A673 (cell line): ENCODE results near the gene YEATS2. TPM values are rescaled to one million over a fixed set of nuclear protein-coding genes. Genes with fewer than 3 reads are reported as not detected.

Source experiments
- BruUV-seq: library from RNA; stranded (reverse); fragments of 400-500 nt; replicated peaks from 2 replicates; lab custom pipeline; 2021; lab: Mats Ljungman, UMichigan
- CTCF ChIA-PET: fragments of 300-600 bp; sonication (Branson Sonifier 250); formaldehyde crosslinking; loops from one replicate; lab custom pipeline; 2022; ENCODE audit warnings: antibody characterized with exemption; lab: Charles Lee
- POLR2A ChIA-PET: fragments of 300-600 bp; sonication (Branson Sonifier 250); formaldehyde crosslinking; loops from one replicate; lab custom pipeline; 2022; ENCODE audit warnings: antibody characterized with exemption; ENCODE audit not compliant: low non-redundant PET; lab: Charles Lee
- DNase-seq: peaks from one replicate; pipeline ENCODE4 v3.0.0-alpha.2; 2015; ENCODE audit warnings: low spot score
- H3K27ac ChIP-seq: fragments of 200-600 bp; sonication (generic); 2 replicates; pipeline ENCODE4 v1.5.1; 2016; ENCODE audit warnings: mixed run types, low read depth, mild to moderate bottlenecking, mixed read lengths, antibody characterized with exemption, low read length; ENCODE audit not compliant: poor library complexity, severe bottlenecking
- H3K27me3 ChIP-seq: fragments of 200-600 bp; sonication (generic); replicated peaks from 2 replicates; pipeline ENCODE4 v1.6.1; 2017; ENCODE audit warnings: mixed run types, low read depth, mild to moderate bottlenecking, mixed read lengths, antibody characterized with exemption, low read length; ENCODE audit not compliant: insufficient read depth, poor library complexity
- H3K36me3 ChIP-seq: fragments of 200-600 bp; sonication (generic); 2 replicates; pipeline ENCODE4 v1.6.1; 2016; ENCODE audit warnings: mixed run types, mild to moderate bottlenecking, mixed read lengths, antibody characterized with exemption, low read length; ENCODE audit not compliant: insufficient read depth, poor library complexity, severe bottlenecking
- H3K4me1 ChIP-seq: fragments of 200-600 bp; sonication (generic); 2 replicates; pipeline ENCODE4 v1.6.1; 2017; ENCODE audit warnings: mixed run types, mild to moderate bottlenecking, mixed read lengths, antibody characterized with exemption, low read length; ENCODE audit not compliant: insufficient read depth, poor library complexity, severe bottlenecking
- H3K4me3 ChIP-seq: fragments of 200-600 bp; sonication (generic); 2 replicates; pipeline ENCODE4 v1.5.1; 2016; ENCODE audit warnings: low read depth, mixed run types, mild to moderate bottlenecking, mixed read lengths, low read length; ENCODE audit not compliant: poor library complexity, severe bottlenecking
- H3K9me3 ChIP-seq: fragments of 200-600 bp; sonication (generic); 2 replicates; pipeline ENCODE4 v1.6.1; 2016; ENCODE audit warnings: mixed run types, low read depth, mild to moderate bottlenecking, mixed read lengths, antibody characterized with exemption, low read length; ENCODE audit not compliant: poor library complexity, severe bottlenecking
- CTCF ChIP-seq: fragments of 300-800, 200-600 bp; sonication (generic); conservative IDR thresholded peaks from 2 replicates; pipeline ENCODE4 v1.5.1; 2017; ENCODE audit warnings: low read depth, mild to moderate bottlenecking, antibody characterized with exemption, low read length, moderate library complexity, mixed read lengths
- EZH2 ChIP-seq: fragments of 200-600 bp; sonication (generic); IDR thresholded peaks from 2 replicates; pipeline ENCODE4 v1.6.1; 2017; ENCODE audit warnings: borderline replicate concordance, low read depth, mild to moderate bottlenecking, mixed read lengths, antibody characterized with exemption, low read length; ENCODE audit not compliant: poor library complexity, severe bottlenecking
- intact Hi-C: fragments of 100-400 bp; cut with micrococcal nuclease; formaldehyde crosslinking; loops from one replicate; pipeline ENCODE4 v1.10.0; 2022; ENCODE audit not compliant: unreplicated experiment
- total RNA-seq: library from RNA; stranded (reverse); gene quantifications from 2 replicates; pipeline ENCODE4 v1.2.3, GENCODE V29; 2021

Gene YEATS2
- total RNA-seq, 1 experiment from 2014 or later: 40.7 TPM

GRCh38 chr3:183777016-183777618, 79.5 kb downstream of the YEATS2 start:
- H3K4me3 ChIP-seq: no peak overlapping the region
- TF ChIP-seq CTCF: no peak
- no peak for TF ChIP-seq EZH2
- BruUV-seq: no TSS peak
- no peaks in the 10 kb centered on the region for H3K9me3 ChIP-seq
- intact Hi-C loops: no loop called here
- no peak overlapping the region for H3K27ac ChIP-seq
- H3K36me3 ChIP-seq: peaks cover 91% of the 10 kb centered on the region
- no peaks in the 10 kb centered on the region for H3K4me1 ChIP-seq
- no peaks in the 10 kb centered on the region for H3K27me3 ChIP-seq
- DNase-seq: no peak
- CTCF ChIA-PET: no interaction called here
- POLR2A ChIA-PET: no interaction called here

GRCh38 chr3:183779896-183780465, 82.4 kb downstream of the YEATS2 start:
- Histone ChIP-seq H3K9me3 (no peaks in the 10 kb centered on the region), H3K4me3 (no peak overlapping the region), H3K36me3 (peaks cover 75% of the 10 kb centered on the region), H3K4me1 (no peaks in the 10 kb centered on the region), H3K27me3 (no peaks in the 10 kb centered on the region), H3K27ac (no peak overlapping the region)
- TF ChIP-seq CTCF (no peak), EZH2 (no peak)
- no peak for DNase-seq
- no TSS peak for BruUV-seq
- CTCF ChIA-PET: interaction anchor here (0.7 kb wide), 1 partner anchor 774 kb away, joined by 14 read pairs; no protein-coding TSS in a partner anchor
- POLR2A ChIA-PET: no interaction called here
- intact Hi-C loops: no loop called here

- intact Hi-C loops: no loop called here
- H3K36me3 ChIP-seq: peaks cover 72% of the 10 kb centered on the region
- ChIA-PET CTCF (no interaction called here), POLR2A (no interaction called here)
- H3K27me3 ChIP-seq: no peaks in the 10 kb centered on the region
- no peak overlapping the region for H3K4me3 ChIP-seq
- no peaks in the 10 kb centered on the region for H3K9me3 ChIP-seq
- H3K4me1 ChIP-seq: no peaks in the 10 kb centered on the region
- no peak overlapping the region for H3K27ac ChIP-seq
- BruUV-seq: no TSS peak
- no peak for DNase-seq
- no peak for TF ChIP-seq CTCF
- TF ChIP-seq EZH2: no peak
These were observed 83.6 kb downstream of the YEATS2 start for GRCh38 chr3:183781246-183781645.
